ENCODE data around the gene GATAD2A. TPM values are rescaled to one million over a fixed set of nuclear protein-coding genes. Genes with fewer than 3 reads are reported as not detected.

GATAD2A gene
- total and polyA plus RNA-seq, 9 of the 15 experiments (the other 6 are each of a cell fraction or from before 2014, with no cell fraction given): 2.4 to 226 (median 44.2) TPM

DNA sequence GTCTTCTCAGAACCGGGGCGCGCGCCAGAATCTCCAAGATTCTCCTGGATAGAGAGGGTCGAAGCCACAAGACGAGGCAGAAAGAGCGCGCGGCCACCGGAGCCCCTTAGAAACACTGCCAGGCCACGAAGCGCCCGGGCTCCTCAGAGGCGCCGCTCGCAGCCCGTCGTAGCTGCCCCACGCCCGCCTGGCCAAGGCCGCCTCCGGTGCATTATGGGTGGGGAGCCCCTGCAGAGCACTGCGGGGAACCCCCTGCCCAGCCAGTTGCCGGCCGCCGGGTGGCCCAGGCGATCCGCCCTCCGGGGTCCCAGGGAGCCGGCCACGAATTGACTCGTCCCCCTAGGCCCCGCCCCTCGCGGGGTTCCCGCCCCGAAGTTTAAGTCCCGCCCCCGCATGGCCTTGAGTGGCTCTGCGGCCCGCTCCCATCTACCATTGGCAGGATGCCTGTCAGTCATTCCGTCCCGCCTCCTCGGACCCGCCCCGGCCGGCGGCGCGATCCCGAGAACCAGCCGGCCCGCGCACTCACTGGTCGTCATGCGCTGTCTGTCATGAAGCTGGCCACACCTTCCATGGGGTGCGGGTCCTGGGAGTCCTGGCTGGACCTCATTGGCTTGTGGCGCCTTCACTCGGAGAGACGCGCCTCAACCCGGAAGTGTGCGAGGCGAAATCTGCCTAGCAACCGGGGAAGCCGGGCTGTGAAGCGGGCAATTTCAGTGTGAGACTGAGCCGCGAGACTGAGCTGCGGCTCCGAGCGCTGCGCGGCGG is 20.2 kb upstream of the GATAD2A start (continued):
- TF ChIP-seq, protein P1, sequence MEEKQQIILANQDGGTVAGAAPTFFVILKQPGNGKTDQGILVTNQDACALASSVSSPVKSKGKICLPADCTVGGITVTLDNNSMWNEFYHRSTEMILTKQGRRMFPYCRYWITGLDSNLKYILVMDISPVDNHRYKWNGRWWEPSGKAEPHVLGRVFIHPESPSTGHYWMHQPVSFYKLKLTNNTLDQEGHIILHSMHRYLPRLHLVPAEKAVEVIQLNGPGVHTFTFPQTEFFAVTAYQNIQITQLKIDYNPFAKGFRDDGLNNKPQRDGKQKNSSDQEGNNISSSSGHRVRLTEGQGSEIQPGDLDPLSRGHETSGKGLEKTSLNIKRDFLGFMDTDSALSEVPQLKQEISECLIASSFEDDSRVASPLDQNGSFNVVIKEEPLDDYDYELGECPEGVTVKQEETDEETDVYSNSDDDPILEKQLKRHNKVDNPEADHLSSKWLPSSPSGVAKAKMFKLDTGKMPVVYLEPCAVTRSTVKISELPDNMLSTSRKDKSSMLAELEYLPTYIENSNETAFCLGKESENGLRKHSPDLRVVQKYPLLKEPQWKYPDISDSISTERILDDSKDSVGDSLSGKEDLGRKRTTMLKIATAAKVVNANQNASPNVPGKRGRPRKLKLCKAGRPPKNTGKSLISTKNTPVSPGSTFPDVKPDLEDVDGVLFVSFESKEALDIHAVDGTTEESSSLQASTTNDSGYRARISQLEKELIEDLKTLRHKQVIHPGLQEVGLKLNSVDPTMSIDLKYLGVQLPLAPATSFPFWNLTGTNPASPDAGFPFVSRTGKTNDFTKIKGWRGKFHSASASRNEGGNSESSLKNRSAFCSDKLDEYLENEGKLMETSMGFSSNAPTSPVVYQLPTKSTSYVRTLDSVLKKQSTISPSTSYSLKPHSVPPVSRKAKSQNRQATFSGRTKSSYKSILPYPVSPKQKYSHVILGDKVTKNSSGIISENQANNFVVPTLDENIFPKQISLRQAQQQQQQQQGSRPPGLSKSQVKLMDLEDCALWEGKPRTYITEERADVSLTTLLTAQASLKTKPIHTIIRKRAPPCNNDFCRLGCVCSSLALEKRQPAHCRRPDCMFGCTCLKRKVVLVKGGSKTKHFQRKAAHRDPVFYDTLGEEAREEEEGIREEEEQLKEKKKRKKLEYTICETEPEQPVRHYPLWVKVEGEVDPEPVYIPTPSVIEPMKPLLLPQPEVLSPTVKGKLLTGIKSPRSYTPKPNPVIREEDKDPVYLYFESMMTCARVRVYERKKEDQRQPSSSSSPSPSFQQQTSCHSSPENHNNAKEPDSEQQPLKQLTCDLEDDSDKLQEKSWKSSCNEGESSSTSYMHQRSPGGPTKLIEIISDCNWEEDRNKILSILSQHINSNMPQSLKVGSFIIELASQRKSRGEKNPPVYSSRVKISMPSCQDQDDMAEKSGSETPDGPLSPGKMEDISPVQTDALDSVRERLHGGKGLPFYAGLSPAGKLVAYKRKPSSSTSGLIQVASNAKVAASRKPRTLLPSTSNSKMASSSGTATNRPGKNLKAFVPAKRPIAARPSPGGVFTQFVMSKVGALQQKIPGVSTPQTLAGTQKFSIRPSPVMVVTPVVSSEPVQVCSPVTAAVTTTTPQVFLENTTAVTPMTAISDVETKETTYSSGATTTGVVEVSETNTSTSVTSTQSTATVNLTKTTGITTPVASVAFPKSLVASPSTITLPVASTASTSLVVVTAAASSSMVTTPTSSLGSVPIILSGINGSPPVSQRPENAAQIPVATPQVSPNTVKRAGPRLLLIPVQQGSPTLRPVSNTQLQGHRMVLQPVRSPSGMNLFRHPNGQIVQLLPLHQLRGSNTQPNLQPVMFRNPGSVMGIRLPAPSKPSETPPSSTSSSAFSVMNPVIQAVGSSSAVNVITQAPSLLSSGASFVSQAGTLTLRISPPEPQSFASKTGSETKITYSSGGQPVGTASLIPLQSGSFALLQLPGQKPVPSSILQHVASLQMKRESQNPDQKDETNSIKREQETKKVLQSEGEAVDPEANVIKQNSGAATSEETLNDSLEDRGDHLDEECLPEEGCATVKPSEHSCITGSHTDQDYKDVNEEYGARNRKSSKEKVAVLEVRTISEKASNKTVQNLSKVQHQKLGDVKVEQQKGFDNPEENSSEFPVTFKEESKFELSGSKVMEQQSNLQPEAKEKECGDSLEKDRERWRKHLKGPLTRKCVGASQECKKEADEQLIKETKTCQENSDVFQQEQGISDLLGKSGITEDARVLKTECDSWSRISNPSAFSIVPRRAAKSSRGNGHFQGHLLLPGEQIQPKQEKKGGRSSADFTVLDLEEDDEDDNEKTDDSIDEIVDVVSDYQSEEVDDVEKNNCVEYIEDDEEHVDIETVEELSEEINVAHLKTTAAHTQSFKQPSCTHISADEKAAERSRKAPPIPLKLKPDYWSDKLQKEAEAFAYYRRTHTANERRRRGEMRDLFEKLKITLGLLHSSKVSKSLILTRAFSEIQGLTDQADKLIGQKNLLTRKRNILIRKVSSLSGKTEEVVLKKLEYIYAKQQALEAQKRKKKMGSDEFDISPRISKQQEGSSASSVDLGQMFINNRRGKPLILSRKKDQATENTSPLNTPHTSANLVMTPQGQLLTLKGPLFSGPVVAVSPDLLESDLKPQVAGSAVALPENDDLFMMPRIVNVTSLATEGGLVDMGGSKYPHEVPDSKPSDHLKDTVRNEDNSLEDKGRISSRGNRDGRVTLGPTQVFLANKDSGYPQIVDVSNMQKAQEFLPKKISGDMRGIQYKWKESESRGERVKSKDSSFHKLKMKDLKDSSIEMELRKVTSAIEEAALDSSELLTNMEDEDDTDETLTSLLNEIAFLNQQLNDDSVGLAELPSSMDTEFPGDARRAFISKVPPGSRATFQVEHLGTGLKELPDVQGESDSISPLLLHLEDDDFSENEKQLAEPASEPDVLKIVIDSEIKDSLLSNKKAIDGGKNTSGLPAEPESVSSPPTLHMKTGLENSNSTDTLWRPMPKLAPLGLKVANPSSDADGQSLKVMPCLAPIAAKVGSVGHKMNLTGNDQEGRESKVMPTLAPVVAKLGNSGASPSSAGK (IDR thresholded peaks at IDR 0.05): peak; percentile 96
- TF ChIP-seq, protein P2, sequence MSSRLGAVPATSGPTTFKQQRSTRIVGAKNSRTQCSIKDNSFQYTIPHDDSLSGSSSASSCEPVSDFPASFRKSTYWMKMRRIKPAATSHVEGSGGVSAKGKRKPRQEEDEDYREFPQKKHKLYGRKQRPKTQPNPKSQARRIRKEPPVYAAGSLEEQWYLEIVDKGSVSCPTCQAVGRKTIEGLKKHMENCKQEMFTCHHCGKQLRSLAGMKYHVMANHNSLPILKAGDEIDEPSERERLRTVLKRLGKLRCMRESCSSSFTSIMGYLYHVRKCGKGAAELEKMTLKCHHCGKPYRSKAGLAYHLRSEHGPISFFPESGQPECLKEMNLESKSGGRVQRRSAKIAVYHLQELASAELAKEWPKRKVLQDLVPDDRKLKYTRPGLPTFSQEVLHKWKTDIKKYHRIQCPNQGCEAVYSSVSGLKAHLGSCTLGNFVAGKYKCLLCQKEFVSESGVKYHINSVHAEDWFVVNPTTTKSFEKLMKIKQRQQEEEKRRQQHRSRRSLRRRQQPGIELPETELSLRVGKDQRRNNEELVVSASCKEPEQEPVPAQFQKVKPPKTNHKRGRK (tag; IDR thresholded peaks at IDR 0.05): no peak
- TF ChIP-seq SMARCA4 (IDR thresholded peaks at IDR 0.05) (no peak), CREB1 (IDR thresholded peaks at IDR 0.05) (peak; percentile 81), CREB1 (CRISPR knock-in tag; IDR thresholded peaks at IDR 0.05) (peak; percentile 94), POLR2G (IDR thresholded peaks at IDR 0.05; ENCODE audit: low read depth, low read length) (peak; percentile 91), ZNF830 (CRISPR knock-in tag; IDR thresholded peaks at IDR 0.05) (no peak), ZNF696 (CRISPR knock-in tag; conservative IDR thresholded peaks at IDR 0.05) (no peak), NEUROD1 (IDR thresholded peaks at IDR 0.05; ENCODE audit: borderline replicate concordance, low read depth, low read length, partially characterized antibody) (peak; percentile 95)
- TF ChIP-seq, protein P3, sequence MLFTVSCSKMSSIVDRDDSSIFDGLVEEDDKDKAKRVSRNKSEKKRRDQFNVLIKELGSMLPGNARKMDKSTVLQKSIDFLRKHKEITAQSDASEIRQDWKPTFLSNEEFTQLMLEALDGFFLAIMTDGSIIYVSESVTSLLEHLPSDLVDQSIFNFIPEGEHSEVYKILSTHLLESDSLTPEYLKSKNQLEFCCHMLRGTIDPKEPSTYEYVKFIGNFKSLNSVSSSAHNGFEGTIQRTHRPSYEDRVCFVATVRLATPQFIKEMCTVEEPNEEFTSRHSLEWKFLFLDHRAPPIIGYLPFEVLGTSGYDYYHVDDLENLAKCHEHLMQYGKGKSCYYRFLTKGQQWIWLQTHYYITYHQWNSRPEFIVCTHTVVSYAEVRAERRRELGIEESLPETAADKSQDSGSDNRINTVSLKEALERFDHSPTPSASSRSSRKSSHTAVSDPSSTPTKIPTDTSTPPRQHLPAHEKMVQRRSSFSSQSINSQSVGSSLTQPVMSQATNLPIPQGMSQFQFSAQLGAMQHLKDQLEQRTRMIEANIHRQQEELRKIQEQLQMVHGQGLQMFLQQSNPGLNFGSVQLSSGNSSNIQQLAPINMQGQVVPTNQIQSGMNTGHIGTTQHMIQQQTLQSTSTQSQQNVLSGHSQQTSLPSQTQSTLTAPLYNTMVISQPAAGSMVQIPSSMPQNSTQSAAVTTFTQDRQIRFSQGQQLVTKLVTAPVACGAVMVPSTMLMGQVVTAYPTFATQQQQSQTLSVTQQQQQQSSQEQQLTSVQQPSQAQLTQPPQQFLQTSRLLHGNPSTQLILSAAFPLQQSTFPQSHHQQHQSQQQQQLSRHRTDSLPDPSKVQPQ (CRISPR knock-in tag; IDR thresholded peaks at IDR 0.05; ENCODE audit: borderline replicate concordance): no peak
